ENCODE data around the gene ERC1.

Gene ERC1

DNA sequence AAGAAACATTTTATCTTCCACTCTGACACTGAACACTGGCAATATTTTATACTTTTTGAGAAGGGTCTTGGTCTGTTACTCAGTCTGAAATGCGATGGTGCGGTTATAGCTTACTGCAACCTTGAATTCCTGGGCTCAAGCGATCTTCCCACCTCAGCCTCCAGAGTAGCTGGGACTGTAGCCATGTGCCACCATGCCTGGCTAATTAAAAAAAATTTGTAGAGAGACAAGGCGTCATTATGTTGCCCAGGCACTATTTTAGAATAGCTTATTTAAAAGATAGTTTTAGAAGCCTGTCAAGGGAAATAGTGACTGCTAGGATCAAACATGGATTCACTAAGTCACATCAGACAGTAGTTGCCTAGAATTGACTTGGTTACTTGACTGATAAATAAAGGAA, 5.9 kb downstream of the ERC1 start:
- TF ChIP-seq GATA3 (IDR thresholded peaks at IDR 0.05; ENCODE audit: low read depth, low read length) (no peak), GATA2 (IDR thresholded peaks at IDR 0.05; ENCODE audit: low read depth, low read length) (no peak)

DNA sequence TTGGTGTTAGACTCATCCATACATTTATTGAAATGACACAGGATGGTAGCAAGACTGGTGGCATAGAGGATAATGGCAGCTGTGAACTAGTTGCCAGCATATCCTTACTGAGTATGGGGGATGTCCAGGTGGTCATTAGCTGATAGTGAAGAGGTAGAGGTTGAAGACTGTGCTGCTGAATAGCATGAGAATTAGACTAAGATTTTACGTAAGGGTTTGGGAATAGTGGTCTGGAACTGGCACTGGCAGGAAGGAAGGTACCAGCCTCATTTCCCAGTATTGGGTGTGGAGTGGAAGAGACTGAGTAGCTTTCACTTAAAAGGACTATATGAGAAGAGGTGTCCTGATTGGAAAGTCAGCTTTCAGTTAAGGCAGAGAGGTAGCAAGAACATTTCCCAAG, 6.5 kb downstream of the ERC1 start:
- TF ChIP-seq GATA2 (IDR thresholded peaks at IDR 0.05; ENCODE audit: low read depth, low read length) (no peak), GATA3 (IDR thresholded peaks at IDR 0.05; ENCODE audit: low read depth, low read length) (no peak)

DNA sequence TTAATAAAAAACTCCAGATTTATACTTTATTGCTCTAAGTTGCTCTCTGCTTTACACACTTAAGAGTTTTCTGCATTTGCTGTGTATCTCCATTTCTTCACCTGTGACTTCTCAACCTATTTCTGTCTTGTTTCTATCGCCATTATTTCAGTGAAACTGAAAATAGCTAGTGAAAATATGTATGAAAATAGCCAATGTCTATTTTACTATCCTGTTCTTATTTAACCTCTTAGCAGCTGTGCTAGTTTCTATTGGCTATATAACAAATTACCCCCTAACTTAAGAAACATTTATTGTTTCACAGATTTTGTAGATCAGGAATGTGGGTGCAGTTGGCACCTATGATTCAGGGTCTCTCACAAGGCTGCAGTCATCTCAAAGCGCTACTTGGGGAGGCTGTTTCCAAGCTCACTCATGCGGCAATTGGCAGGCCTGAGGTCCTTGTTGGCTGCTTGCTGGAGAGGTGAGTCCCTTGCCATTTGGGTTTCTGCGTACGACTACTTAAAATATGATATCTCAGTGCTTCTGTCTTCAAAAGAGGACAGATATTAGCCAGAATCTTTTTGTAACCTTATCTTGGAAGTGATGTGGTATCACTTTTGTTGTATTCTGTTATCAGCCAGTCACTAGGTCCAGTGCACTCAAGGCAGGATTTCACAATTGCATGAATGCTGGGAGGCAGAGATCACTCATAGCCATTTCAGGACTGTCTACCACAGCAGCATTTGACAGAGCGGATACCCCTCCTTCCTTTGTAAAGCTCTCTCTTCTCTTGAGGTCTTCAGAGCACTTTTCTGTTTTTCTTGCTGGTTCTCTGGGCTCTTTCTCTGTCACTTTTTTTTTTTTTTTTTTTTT, 7.2 kb downstream of the ERC1 start:
- TF ChIP-seq GATA3 (IDR thresholded peaks at IDR 0.05; ENCODE audit: low read depth, low read length) = no peak
- no peak for TF ChIP-seq GATA2 (IDR thresholded peaks at IDR 0.05; ENCODE audit: low read depth, low read length)

DNA sequence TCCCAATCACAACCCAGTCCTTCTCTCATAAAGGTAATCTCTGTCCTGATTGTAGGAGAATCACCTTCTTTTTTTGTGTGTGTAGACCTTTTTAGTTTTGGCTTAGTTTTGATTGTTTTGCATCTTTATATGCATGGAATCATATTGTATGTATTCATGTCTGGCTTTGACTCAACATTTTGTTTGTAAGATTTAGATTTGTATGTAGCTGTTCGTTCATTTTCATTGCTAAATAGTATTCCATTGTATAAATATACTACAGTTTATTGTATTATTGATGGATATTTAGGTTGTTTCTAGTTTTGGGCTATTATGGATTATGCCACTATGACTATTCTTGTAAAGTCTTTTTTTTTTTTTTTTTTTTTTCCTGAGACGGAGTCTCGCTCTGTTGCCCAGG, 10.5 kb downstream of the ERC1 start:
- no peak for TF ChIP-seq GATA2 (IDR thresholded peaks at IDR 0.05; ENCODE audit: low read depth, low read length)

DNA sequence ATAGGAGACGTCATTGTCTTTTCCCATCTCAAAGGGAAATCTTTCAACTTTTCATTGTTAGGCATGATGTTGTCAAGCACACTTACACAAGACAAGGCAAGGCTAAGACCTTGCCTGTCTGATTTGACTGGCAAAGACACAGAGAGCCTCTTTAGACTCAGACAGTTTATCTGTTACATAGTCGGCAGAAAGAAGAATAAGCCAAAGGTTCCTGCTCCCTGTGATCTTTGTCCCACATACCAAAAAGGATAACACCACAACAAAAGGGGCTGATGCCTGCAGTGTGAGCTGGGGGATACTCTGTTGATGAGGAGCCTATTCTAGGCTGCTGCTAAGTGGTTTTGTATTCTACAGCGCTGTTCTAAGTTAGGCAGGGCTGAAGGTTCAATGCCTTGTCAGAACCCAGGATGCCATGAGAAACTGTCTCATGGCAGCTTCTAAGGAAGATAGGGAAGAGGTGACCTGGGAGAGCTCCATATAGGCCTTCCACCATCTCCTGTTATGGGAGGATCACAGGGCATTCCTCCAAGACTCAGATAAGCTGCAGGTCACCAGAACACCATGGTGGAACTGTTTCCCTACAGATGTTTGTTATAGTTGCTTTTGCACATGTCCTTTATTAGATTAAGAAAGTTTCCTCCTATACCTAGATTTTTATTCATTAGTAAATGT, 12.7 kb downstream of the ERC1 start:
- TF ChIP-seq GATA2 (IDR thresholded peaks at IDR 0.05; ENCODE audit: low read depth, low read length) (no peak), GATA3 (IDR thresholded peaks at IDR 0.05; ENCODE audit: low read depth, low read length) (no peak)

DNA sequence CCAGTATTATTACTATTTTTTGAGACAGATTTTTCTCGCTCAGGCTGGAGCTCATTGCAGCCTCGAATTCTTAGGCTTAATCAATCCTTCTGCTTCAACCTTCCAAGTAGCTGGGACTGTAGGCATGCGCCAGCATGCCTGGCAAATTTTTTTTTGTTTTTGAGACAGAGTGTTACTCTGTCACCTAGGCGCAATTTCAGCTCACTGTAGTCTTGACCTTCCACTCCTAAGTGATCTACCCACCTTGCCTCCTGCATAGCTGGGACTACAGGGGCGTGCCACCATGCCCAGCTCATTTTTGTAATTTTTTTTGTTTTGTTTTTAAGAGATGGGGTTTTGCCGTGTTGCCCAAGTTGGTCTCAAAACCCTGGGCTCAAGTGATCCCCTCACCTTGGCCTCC, 15.2 kb downstream of the ERC1 start:
- TF ChIP-seq GATA2 (IDR thresholded peaks at IDR 0.05; ENCODE audit: low read depth, low read length) (no peak), GATA3 (IDR thresholded peaks at IDR 0.05; ENCODE audit: low read depth, low read length) (no peak)

DNA sequence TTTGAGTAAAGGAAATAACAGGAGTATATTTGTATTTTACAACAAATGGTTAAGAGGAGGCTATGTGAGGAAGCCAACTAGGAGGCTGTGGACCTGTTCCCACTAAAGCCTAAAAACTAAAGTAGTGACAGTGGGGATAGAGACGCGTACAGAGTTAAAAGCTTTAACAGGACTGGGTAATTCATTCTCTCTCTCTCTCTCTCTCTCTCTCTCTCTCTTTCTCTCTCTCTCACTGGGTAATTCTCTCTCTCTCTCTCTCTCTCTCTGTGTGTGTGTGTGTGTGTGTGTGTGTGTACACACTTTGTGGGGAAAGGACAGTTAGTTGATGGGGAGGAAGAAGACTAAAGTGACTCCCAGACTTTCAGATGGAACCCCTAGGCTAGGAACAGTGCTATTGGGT, 16.3 kb downstream of the ERC1 start:
- no peak for TF ChIP-seq GATA3 (IDR thresholded peaks at IDR 0.05; ENCODE audit: low read depth, low read length)

DNA sequence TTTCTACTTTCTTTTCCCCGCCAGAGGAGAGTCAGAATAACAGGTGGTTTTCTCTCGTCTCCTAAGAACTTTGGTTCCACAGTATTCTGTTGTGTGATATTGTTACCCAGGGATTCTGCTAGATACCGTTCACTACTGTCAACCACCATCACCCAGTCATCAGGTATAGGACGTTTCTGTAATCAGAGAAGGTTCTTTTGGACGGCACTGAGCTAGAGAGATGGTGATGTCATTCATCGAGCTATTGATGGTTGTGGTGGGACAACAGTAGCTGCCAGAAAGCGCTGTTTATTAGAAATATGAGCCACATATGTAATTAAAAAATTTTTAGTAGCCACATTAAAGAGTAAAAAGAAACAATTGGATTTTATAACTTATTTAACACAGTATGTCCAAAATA, 17.0 kb downstream of the ERC1 start:
- no peak for TF ChIP-seq GATA2 (IDR thresholded peaks at IDR 0.05; ENCODE audit: low read depth, low read length)
- TF ChIP-seq GATA3 (IDR thresholded peaks at IDR 0.05; ENCODE audit: low read depth, low read length) = no peak

DNA sequence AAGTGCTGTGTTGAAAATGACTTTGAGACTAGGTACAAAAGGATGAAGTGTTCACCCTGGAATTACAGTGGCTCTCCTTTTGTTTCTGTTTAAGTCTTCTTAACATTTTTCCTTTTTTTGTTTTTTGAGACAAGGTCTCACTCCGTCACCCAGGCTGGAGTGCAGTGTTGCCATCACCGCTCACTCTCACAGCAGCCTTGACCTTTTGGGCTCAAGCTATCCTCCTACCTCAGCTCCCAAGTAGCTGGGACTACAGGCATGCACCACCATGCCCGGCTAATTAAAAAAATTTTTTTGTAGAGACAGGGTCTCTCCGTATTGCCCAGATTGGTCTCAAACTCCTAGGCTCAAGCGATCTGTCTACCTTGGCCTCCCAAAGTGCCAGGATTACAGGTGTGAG, 20.1 kb downstream of the ERC1 start:
- TF ChIP-seq GATA2 (IDR thresholded peaks at IDR 0.05; ENCODE audit: low read depth, low read length) = no peak
- TF ChIP-seq GATA3 (IDR thresholded peaks at IDR 0.05; ENCODE audit: low read depth, low read length) = no peak

DNA sequence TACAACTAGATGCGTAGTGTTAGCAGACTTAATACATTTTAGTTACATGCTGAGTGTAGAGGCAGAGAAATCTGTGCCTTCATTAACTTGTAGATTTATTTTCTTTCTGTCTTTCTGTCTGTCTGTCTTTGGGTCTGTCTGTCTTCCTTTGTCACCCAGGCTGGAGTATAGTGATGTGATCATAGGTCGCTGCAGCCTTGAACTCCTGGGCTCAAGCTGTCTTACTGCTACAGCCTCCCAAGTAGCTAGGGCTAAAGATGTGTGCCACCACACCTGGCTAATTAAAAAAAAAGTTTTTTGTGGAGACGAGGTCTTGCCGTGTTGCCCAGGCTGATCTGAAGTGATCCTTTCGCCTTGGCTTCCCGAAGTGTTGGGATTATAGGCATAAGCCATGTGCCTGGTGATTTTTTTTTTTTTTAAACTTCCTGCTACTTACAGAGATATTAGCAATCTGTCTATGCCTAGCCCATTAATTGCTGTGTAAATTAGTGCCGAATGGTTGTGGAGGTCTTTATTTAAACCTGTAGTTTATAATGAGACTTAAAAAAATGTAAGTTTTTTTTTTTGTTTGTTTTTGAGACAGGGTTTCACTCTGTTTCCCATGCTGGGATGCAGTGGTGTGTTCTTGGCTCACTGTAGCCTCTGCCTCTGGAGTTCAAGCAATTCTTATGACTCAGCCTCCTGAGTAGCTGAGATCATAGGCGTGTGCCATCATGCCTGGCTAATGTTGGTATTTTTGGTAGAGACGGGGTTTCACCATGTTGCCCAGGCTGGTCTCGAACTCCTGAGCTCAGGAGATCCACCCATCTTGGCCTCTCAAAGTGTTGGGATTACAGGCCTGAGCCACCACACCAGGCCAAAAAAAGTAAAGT, 22.8 kb downstream of the ERC1 start:
- TF ChIP-seq GATA3 (IDR thresholded peaks at IDR 0.05; ENCODE audit: low read depth, low read length) (no peak), GATA2 (IDR thresholded peaks at IDR 0.05; ENCODE audit: low read depth, low read length) (no peak)

DNA sequence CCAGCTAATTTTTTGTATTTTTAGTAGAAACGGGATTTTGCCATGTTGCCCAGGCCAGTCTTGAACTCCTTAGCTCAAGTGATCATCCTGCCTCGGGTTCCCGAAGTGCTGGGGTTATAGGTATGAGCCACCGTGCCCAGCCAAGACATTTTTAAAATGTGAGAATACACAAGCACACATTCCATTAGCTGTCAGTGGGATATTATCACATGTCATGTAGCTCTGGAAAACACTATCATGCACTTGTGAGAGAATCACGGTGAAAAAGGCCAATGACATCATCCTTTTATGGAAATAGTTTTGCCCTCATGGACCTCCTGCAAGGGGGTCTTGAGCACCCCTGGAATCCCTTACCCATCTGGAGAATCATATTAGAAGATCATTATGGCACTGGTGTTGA, 28.3 kb downstream of the ERC1 start:
- no peak for TF ChIP-seq GATA3 (IDR thresholded peaks at IDR 0.05; ENCODE audit: low read depth, low read length)
- no peak for TF ChIP-seq GATA2 (IDR thresholded peaks at IDR 0.05; ENCODE audit: low read depth, low read length)

DNA sequence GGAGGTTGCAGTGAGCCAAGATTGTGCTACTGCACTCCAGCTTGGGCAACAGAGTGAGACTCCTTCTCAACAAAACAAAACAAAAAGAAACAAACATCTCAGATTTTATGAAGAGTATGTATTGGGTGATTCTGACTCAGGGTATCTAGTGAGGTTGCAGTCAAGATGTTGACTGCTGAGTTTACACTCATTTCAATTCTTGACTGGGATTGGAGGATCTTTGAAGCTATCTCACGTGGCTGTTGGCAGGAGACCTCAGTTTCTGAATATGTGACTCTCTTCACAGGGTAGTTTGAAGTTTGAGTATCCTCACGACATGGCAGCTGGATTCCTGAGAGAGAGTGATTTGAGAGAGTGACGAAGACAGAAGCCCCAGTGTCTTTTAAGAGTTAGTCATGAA, 29.4 kb downstream of the ERC1 start:
- TF ChIP-seq GATA3 (IDR thresholded peaks at IDR 0.05; ENCODE audit: low read depth, low read length) (no peak), GATA2 (IDR thresholded peaks at IDR 0.05; ENCODE audit: low read depth, low read length) (no peak)

DNA sequence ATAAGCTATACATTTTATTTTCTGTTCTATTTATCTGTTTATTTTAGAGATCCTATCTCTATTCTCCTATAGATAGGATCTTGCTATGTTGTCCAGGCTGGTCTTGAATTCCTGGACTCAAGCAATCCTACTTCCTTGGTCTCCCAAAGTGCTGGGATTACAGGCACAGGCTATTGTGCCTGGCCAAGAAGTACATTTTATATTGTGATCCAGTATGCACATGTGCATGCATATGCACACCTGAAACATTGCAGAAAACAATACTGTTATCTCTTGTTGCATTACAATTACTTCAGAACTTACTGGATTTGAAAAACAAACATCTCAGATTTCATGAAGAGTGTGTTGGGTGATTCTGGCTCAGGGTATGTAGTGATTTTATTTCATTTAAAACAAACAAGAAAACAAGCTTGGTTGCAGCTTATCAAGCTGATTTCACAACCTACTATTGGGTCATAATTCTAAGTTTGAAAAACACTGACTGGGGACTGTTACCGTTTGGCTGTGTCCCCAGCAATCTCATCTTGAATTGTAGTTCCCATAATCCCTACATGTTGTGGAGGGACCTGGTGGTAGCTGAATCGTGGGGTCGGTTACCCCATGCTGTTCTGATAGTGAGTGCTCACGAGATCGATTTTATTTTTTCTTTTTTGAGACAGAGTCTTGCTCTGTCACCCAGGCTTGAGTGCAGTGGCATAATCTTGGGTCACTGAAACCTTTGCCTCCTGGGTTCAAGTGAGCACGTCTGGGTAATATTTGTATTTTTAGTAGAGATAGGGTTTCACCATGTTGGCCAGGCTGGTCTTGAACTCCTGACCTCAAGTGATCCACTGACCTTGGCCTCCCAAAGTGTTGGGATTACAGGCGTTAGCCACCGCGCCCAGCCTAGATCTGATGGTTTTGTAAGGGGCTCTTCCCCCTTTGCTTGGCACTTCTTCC, 31.3 kb downstream of the ERC1 start:
- TF ChIP-seq GATA2 (IDR thresholded peaks at IDR 0.05; ENCODE audit: low read depth, low read length) (no peak), GATA3 (IDR thresholded peaks at IDR 0.05; ENCODE audit: low read depth, low read length) (no peak)
